SK-N-SH (cell line): Measurements from ENCODE around the gene CCDC154. TPM values are rescaled to one million over a fixed set of nuclear protein-coding genes. Genes with fewer than 3 reads are reported as not detected.

Source experiments
- CTCF ChIA-PET: fragments of 300-600, 350-600 bp; formaldehyde crosslinking; extraction: SDS; loops from one replicate; lab custom pipeline; 2021; lab: Yijun Ruan, JAX
- POLR2A ChIA-PET: fragments of 350-600 bp; sonication (Branson Sonifier 250); formaldehyde crosslinking; extraction: SDS; loops from one replicate; lab custom pipeline; 2020; ENCODE audit warnings: antibody characterized with exemption, inconsistent platforms; lab: Yijun Ruan, JAX
- DNase-seq: peaks from one replicate; pipeline ENCODE4 v3.0.0; 2012
- H2AFZ ChIP-seq: fragments of 200-600 bp; sonication (generic); 2 replicates; pipeline ENCODE4 v1.8.1; 2016; ENCODE audit warnings: antibody characterized with exemption, mild to moderate bottlenecking, low read depth
- H3F3A ChIP-seq: fragments of 200-600 bp; sonication (generic); replicated peaks from 2 replicates; pipeline ENCODE3; 2016; ENCODE audit warnings: antibody characterized with exemption, mild to moderate bottlenecking; ENCODE audit not compliant: insufficient read depth
- H3K27ac ChIP-seq, 2 experiments: fragments of 200-500 bp in 1 of 2; fragments of 200-600 bp in 1 of 2; sonication (Bioruptor generic) in 1 of 2; sonication (generic), shearing (Covaris generic) in 1 of 2; 2 replicates each; pipeline versions ENCODE4 v1.5.1 to v1.6.1; 2014 to 2016; ENCODE audit warnings: low read depth in 2 of 2, inconsistent platforms in 1 of 2, low read length in 1 of 2, mild to moderate bottlenecking in 1 of 2, mixed read lengths in 1 of 2
- H3K27me3 ChIP-seq: fragments of 200-600 bp; sonication (generic), shearing (Covaris generic); 2 replicates; pipeline ENCODE4 v1.6.1; 2016; ENCODE audit warnings: mixed run types; ENCODE audit not compliant: insufficient read depth
- H3K36me3 ChIP-seq, 2 experiments: fragments of 200-500 bp in 1 of 2; fragments of 200-600 bp in 1 of 2; sonication (Bioruptor generic) in 1 of 2; sonication (generic) in 1 of 2; replicated peaks in 1 of 2; 2 replicates each; pipeline versions ENCODE3 to v1.5.1; 2014 to 2016; ENCODE audit warnings: low read length in 1 of 2, mild to moderate bottlenecking in 1 of 2; ENCODE audit not compliant: insufficient read depth in 2 of 2, control insufficient read depth in 1 of 2
- H3K4me1 ChIP-seq, 2 experiments: fragments of 200-500 bp in 1 of 2; fragments of 200-600 bp in 1 of 2; sonication (Bioruptor generic) in 1 of 2; sonication (generic), shearing (Covaris generic) in 1 of 2; 2 replicates each; pipeline versions ENCODE4 v1.5.1 to v1.6.1; 2014 to 2016; ENCODE audit warnings: low read depth in 1 of 2, low read length in 1 of 2, mixed run types in 1 of 2; ENCODE audit not compliant: insufficient read depth in 2 of 2, control insufficient read depth in 1 of 2
- H3K4me2 ChIP-seq: fragments of 200-600 bp; sonication (generic), shearing (Covaris generic); 2 replicates; pipeline ENCODE4 v1.6.1; 2017; ENCODE audit warnings: mixed run types
- H3K4me3 ChIP-seq, 2 experiments: fragments of 200-500 bp in 1 of 2; fragments of 200-600 bp in 1 of 2; sonication (Bioruptor generic) in 1 of 2; sonication (generic), shearing (Covaris generic) in 1 of 2; 2 replicates each; pipeline versions ENCODE4 v1.5.1 to v1.8.1; 2014 to 2016; ENCODE audit warnings: low read depth in 2 of 2, inconsistent platforms in 1 of 2, low read length in 1 of 2, mild to moderate bottlenecking in 1 of 2, mixed read lengths in 1 of 2, moderate library complexity in 1 of 2
- H3K79me2 ChIP-seq: fragments of 200-600 bp; sonication (generic); 2 replicates; pipeline ENCODE4 v1.8.1; 2017; ENCODE audit warnings: mild to moderate bottlenecking; ENCODE audit not compliant: insufficient read depth
- H3K9ac ChIP-seq: fragments of 200-600 bp; sonication (generic); 2 replicates; pipeline ENCODE4 v1.6.1; 2017; ENCODE audit warnings: mixed run types
- H3K9me2 ChIP-seq: fragments of 200-600 bp; sonication (generic); 2 replicates; pipeline ENCODE4 v1.6.1; 2017; ENCODE audit warnings: mixed run types
- H3K9me3 ChIP-seq: fragments of 200-600 bp; sonication (generic); 2 replicates; pipeline ENCODE4 v1.6.1; 2017; ENCODE audit warnings: mixed run types, mild to moderate bottlenecking, moderate library complexity
- H4K20me1 ChIP-seq: fragments of 200-600 bp; sonication (generic); 2 replicates; pipeline ENCODE4 v1.6.1; 2017; ENCODE audit warnings: mild to moderate bottlenecking, mixed run types; ENCODE audit not compliant: insufficient read depth
- EP300 ChIP-seq, 2 experiments: IDR thresholded peaks; 2 replicates each; pipeline versions ENCODE4 v1.4.0 to v1.6.1; 2012; ENCODE audit warnings: borderline replicate concordance in 1 of 2, low read depth in 1 of 2, low read length in 1 of 2
- FOXJ3 ChIP-seq: sonication (generic); formaldehyde crosslinking; IDR thresholded peaks from 2 replicates; pipeline ENCODE4 v1.5.1; 2020; ENCODE audit warnings: mild to moderate bottlenecking, missing genetic modification reagents
- GATA2 ChIP-seq: sonication (generic); formaldehyde crosslinking; IDR thresholded peaks from 2 replicates; pipeline ENCODE4 v1.5.0; 2020; ENCODE audit warnings: mild to moderate bottlenecking, missing genetic modification reagents
- NRF1 ChIP-seq: IDR thresholded peaks from 2 replicates; pipeline ENCODE4 v1.6.1; 2012; ENCODE audit warnings: low read depth, mild to moderate bottlenecking, low read length
- RAD21 ChIP-seq: IDR thresholded peaks from 2 replicates; pipeline ENCODE4 v1.6.1; 2012; ENCODE audit warnings: mild to moderate bottlenecking, low read length
- RXRA ChIP-seq: IDR thresholded peaks from 2 replicates; pipeline ENCODE4 v1.4.0; 2012; ENCODE audit warnings: low read depth, mild to moderate bottlenecking, borderline replicate concordance
- SMC3 ChIP-seq: IDR thresholded peaks from 2 replicates; pipeline ENCODE4 v1.6.1; 2012; ENCODE audit warnings: low read depth, low read length, improper control_type of control experiment
- TAF1 ChIP-seq: IDR thresholded peaks from 2 replicates; pipeline ENCODE4 v1.6.1; 2012; ENCODE audit warnings: low read depth, mild to moderate bottlenecking, low read length, moderate library complexity, borderline replicate concordance
- TEAD4 ChIP-seq: IDR thresholded peaks from 2 replicates; pipeline ENCODE4 v1.4.0; 2012; ENCODE audit warnings: mild to moderate bottlenecking, borderline replicate concordance; ENCODE audit not compliant: insufficient read depth
- USF1 ChIP-seq: IDR thresholded peaks from 2 replicates; pipeline ENCODE4 v1.4.0; 2012; ENCODE audit warnings: low read depth, borderline replicate concordance
- USF2 ChIP-seq: fragments of 150-350 bp; IDR thresholded peaks from 2 replicates; pipeline ENCODE4 v1.6.1; 2017; ENCODE audit warnings: antibody characterized with exemption, low read length, low read depth, borderline replicate concordance
- YY1 ChIP-seq: IDR thresholded peaks from 2 replicates; pipeline ENCODE4 v1.4.0; 2012; ENCODE audit warnings: low read depth, mild to moderate bottlenecking
- WGBS: methylation state at CpG from one replicate; pipeline ENCODE4 v1.1.6; 2017; ENCODE audit warnings: low lambda C conversion rate; 5-methylcytosine and 5-hydroxymethylcytosine counted together
- polyA plus RNA-seq, 3 experiments: library from polyadenylated mRNA; depleted of rRNA; stranded (reverse); fragments of >200 nt; gene quantifications; 2 replicates each; pipeline ENCODE4 v1.2.3, GENCODE V29; 2012

CCDC154 gene
- polyA plus RNA-seq, 1 of the 3 experiments (the other 2 are of a cell fraction), result 0.35 TPM

DNA sequence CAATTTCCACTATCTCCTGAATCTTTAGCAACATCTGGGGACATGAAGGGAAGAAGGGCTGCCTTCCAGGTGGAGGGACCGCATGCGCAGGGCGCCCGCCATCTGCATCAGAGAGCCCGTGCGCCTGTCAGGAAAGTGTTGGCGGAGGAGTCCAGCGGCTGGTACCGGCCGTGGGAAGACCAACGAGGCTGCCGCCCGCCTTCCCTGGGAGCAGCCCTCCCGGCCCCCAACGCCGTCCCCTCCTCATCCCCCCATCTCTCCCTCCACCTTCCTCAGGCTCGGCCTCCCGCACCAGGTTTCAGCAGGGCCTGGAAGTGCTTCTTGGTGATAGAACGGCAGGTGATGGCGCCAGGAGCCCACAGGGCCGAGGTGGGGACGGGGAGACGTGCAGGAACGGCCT lies 21.7 kb upstream of the CCDC154 start:
- Histone ChIP-seq H3K27ac (no peak overlapping the region), H3K4me3 (no peak overlapping the region), H3K4me1 (no peaks in the 10 kb centered on the region; a peak in 1 of 4 replicates), H3K9ac (no peak overlapping the region), H3F3A (no peaks in the 10 kb centered on the region), H3K9me2 (no peaks in the 10 kb centered on the region), H3K4me2 (no peak overlapping the region), H3K9me3 (no peaks in the 10 kb centered on the region), H3K36me3 (peaks cover 0 to 6% of the 10 kb centered on the region in 2 experiments), H4K20me1 (peaks cover 11% of the 10 kb centered on the region; the same call in 1 of the 2 replicates), H3K79me2 (peaks cover 45% of the 10 kb centered on the region; the same call in 1 of the 2 replicates)
- ChIA-PET CTCF (no interaction called here), POLR2A (no interaction called here)
- 97% methylated on average over 8 of the region's 24 CpGs for WGBS
- no peak for TF ChIP-seq YY1
- TF ChIP-seq, all 33 proteins: peak for 0
- no peak overlapping the region for H2AFZ ChIP-seq
- H3K27me3 ChIP-seq, result no peaks in the 10 kb centered on the region
- DNase-seq, result no peak

GRCh38 chr16:1465567-1465915 lies 21.2 kb upstream of the CCDC154 start:
- DNase-seq, result no peak
- no peaks in the 10 kb centered on the region for H3K9me2 ChIP-seq
- no peaks in the 10 kb centered on the region for H3F3A ChIP-seq
- no peaks in the 10 kb centered on the region for H3K27me3 ChIP-seq
- ChIA-PET POLR2A (no interaction called here), CTCF (no interaction called here)
- TF ChIP-seq NRF1 (no peak), USF1 (no peak), EP300 (IDR thresholded peaks at IDR 0.05; ENCODE audit: borderline replicate concordance in 1 of 2, low read depth in 1 of 2, low read length in 1 of 2) (no peak), SMC3 (no peak), RAD21 (no peak), USF2 (no peak), GATA2 (CRISPR knock-in tag) (no peak), FOXJ3 (CRISPR knock-in tag) (no peak), RXRA (no peak), TAF1 (no peak), TEAD4 (no peak)
- no peaks in the 10 kb centered on the region for H3K9me3 ChIP-seq
- no peaks in the 10 kb centered on the region; a peak in 1 of 4 replicates for H3K4me1 ChIP-seq
- peaks cover 0 to 11% of the 10 kb centered on the region in 2 experiments for H3K36me3 ChIP-seq
- H3K4me3 ChIP-seq, result no peak overlapping the region
- H3K4me2 ChIP-seq, result no peak overlapping the region
- no peak overlapping the region for H2AFZ ChIP-seq
- no peak overlapping the region for H3K9ac ChIP-seq
- H3K79me2 ChIP-seq, result peaks cover 40% of the 10 kb centered on the region; the same call in 1 of the 2 replicates
- 93% methylated on average over 4 of the region's 13 CpGs for WGBS
- H4K20me1 ChIP-seq, result peaks cover 11% of the 10 kb centered on the region; the same call in 1 of the 2 replicates
- no peak overlapping the region for H3K27ac ChIP-seq
